ENCODE data around the gene AMBRA1.

DNA sequence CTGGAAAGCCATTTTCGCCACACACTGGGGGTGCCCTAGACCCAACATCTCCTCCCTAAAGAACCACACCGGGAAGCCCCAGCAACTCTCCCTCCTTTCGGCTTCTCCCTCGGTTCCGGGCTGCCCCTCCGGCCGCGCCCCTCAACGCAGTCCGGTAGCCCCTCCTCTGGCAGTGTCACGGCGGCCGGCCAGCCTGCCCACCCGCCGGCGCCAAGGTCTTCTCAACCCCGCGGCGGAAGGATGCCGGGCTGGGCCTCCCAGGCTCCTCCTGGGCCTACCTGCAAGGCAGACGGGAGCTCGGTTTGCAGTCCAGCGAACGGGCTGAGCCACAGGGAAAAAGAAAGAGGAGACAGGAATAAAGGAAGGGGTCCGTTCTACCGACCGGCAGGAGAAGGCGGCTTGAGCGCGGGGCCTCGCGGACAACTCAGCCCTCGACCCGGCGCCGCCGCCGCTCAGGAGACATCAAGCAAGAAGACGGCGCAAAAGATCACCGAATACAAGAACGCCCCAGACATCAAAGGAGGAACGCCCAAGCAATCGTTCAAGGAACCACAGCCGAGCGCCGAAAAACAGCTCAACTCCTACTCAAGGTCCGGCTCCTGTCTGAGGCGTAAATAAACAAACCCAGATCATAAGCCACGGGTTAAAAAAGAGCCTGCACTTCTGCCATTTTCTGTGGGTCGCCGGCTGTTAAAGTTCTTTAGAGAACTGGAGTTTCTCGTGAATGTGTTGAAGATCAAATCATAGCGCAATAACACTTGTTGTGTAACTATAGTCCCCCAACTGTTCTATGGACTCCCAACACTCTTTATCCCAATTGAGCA lies at the start of gene AMBRA1:
- TF ChIP-seq, protein P1, sequence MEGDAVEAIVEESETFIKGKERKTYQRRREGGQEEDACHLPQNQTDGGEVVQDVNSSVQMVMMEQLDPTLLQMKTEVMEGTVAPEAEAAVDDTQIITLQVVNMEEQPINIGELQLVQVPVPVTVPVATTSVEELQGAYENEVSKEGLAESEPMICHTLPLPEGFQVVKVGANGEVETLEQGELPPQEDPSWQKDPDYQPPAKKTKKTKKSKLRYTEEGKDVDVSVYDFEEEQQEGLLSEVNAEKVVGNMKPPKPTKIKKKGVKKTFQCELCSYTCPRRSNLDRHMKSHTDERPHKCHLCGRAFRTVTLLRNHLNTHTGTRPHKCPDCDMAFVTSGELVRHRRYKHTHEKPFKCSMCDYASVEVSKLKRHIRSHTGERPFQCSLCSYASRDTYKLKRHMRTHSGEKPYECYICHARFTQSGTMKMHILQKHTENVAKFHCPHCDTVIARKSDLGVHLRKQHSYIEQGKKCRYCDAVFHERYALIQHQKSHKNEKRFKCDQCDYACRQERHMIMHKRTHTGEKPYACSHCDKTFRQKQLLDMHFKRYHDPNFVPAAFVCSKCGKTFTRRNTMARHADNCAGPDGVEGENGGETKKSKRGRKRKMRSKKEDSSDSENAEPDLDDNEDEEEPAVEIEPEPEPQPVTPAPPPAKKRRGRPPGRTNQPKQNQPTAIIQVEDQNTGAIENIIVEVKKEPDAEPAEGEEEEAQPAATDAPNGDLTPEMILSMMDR (IDR thresholded peaks at IDR 0.05), result no peak
- TF ChIP-seq EP300 (IDR thresholded peaks at IDR 0.05), result peak in 1 of 4 donors; percentile 30

Measured in upper lobe of left lung (tissue), 4 donors.